Activated T-helper 1 cell treated with Interleukin-2 at 50 U/mL for 16 hours (primary cell): ENCODE data around the gene FBXW9.
"Not testable (repeated sequence)": the region's sequence is repeated elsewhere in the genome, so short reads cannot be mapped to it uniquely, and the experiment has no call there.

Source experiments
- DNase-seq: peaks from one replicate; pipeline ENCODE4 v3.0.0-alpha.2; 2020; ENCODE audit warnings: low read depth

Gene FBXW9

GRCh38 chr19:12696366-12697335 is at the start of gene FBXW9:
Gene FBXW9 (minus strand): TSS chr19:12696631. CDS start chr19:12696581, 50 bp downstream.
- peak; percentile 95 for DNase-seq

DNA sequence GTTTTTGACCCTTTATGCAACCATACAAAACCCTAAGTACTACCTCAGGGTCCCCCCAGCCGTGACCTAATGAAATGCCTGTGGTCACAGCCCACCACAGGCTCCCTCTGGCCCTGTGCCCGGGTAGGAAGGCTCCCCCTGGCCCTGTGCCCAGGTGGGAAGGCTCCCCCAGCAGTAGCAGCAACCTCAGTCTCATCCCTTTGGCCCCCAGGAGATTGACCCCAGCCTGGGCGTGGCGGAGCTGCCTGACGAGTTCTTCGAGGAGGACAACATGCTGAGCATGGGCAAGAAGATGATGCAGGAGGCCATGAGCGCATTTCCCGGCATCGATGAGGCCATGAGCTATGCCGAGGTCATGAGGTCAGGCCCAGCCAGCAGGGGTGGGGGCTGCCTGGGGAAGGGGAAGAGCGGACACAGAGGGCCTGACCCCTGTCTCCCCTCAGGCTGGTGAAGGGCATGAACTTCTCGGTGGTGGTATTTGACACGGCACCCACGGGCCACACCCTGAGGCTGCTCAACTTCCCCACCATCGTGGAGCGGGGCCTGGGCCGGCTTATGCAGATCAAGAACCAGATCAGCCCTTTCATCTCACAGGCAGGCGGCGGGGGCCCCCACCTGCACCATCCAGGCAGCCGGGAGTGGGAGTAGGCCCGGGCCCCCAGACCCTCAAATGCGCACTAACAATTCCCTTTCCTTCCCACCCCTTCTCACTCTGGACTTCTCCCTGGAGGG is 48.9 kb upstream of the FBXW9 start:
- DNase-seq, result no peak

- DNase-seq, result no peak
These were observed 41.5 kb upstream of the FBXW9 start for GRCh38 chr19:12737835-12738351.

GRCh38 chr19:12736995-12737834 is 40.8 kb upstream of the FBXW9 start, which contains the start of gene GET3:
Gene GET3 (plus strand): TSS chr19:12737497. CDS start chr19:12737506, 9 bp downstream.
- peak; percentile 60 for DNase-seq

DNA sequence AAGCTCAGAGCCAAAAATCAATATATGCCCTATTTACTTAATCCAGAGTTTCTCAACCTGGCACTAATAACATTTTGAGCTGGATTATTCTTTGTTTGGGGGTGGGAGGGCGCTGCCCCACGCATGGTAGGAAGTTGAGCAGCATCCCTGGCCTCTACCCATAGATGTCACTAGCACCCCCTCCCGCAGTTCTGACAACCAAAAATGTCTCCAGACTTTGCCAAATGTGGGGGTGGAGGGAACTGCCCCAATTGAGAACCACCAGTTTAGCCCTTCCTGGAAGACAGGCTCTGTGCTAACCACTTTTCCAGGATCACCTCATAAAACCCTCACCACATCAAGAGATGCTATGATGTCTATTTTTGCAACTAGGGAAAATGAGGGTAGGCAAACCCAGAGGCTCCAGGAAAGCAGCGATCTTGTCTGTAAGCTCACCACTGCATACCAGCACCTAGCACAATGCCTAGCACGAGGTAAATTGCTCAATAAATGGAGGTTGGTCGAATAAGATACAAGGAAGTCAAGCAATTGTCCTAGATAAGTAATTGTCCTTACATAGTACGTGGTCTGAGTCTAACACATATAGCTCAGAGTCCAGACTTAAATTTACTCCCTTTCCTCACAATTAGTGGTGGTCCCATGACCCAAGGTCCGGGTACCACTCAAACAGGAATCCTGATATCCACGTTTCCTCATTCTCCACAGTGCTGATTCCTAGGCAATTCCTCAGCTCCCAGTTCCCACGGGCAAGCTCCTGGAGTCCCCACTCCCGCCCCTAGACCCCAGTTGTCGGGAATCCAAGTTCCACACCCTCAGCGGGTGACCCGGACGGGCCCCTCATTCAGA is 37.2 kb upstream of the FBXW9 start:
- DNase-seq, result no peak

- DNase-seq, result no peak
These were observed 34.9 kb upstream of the FBXW9 start for GRCh38 chr19:12731337-12731736.

- no peak for DNase-seq
These were observed 33.6 kb upstream of the FBXW9 start for GRCh38 chr19:12730064-12730463.

DNA sequence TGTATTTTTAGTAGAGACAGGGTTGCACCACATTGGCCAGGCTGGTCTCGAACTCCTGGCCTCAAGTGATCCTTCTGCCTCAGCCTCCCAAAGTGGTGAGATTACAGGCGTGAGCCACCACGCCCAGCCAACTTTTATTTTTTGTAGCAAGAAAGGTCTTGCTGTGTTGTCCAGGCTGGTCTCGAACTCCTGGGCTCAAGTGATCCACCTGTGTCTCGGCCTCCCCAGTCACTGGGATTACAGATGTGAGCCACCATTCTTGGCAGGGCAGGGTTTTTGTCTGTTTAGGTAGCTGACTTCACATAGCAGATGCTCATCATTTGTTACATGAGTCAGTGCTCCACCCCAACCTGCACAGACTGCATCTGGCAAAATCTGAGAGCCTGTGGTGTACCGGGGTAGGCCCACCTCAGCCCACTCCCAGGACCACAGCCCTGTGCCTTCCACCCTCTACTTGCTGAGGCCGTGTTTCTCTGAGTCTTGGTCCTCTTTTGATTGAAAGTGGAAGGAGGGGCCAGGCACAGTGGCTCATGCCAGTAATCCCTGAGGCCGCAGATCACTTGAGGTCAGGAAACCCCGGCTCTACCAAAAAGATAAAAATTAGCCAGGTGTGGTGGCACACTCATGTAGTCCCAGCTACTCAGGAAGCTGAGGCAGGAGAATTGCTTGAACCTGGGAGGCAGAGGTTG is 31.5 kb upstream of the FBXW9 start:
- DNase-seq, result no peak

DNA sequence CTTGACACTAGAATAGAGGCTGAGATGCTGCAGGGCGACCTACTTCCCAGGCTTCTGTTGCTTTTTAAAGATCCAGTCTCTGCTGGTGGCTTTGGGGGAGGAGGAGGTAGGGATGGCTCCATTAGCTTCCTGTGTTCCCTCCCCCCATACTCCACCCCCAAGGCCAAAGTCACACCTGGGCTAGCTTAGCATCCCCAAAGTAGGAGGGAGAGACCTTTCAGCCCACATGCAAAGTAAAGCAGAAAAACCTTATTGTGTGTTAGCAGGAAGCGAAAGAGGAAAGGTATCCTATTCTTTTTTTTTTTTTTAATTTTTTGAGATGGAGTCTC is 30.5 kb upstream of the FBXW9 start:
- no peak for DNase-seq

- not testable (repeated sequence) for DNase-seq
These were observed 29.2 kb upstream of the FBXW9 start for GRCh38 chr19:12725612-12726011.

- DNase-seq, result peak; percentile 32
These were observed 27.4 kb upstream of the FBXW9 start, which contains the start of gene TNPO2 for GRCh38 chr19:12723641-12724426. Gene TNPO2 (minus strand): TSS chr19:12723932. CDS start chr19:12720977, 2,955 bp downstream.

DNA sequence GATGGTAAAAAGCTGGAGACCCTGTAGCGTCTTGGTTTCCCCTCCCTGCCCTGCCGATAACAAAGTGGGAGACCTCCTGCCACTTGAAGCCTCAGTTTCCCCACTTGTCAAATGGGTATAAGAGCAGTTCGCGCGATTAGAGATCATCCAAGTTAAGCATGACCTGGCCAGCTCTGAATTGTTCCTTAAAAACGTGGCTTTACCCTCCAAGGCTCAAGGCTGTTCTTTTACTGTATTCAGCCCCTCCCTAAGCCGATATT is 26.9 kb upstream of the FBXW9 start:
- DNase-seq, result no peak

DNA sequence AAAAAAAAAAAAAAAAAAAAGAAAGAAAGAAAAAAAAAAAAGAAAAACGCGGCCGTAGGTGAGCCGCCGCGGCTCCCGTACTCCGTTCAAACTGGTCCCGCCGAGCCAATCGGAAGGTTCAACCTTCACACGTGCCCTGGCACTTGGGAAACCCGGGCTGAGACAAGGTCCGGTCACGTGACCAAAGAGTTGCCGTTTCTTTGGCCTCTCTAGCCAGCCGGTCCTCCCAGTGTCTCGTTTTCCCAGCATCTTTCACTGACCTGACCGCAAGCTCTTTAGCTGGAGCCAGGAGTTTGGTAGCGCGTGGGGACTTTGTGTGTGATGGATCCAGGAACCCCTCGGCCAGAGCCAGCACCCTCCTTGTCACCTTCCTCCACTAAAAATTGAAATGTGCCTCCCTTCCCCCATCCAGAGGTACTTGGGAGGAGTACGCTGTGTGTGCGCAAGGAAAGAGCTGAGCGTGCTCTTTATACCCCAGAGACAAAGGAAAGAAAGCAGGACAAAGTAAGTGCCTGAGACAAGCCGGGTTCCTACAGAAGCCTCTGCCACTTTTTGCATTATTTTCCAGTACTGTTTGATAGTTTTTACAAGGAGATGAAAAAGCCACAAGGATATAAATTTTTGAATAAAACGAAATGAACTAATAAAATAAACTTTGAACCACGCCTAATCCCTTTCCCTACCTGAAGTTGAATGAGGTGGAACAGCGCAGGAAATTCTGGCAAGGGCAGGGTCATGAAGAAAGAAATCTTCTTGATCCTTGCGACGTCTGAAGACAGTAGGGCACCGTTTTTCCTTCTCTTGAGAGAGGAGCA is 26.3 kb upstream of the FBXW9 start:
- peak; percentile 85 for DNase-seq

DNA sequence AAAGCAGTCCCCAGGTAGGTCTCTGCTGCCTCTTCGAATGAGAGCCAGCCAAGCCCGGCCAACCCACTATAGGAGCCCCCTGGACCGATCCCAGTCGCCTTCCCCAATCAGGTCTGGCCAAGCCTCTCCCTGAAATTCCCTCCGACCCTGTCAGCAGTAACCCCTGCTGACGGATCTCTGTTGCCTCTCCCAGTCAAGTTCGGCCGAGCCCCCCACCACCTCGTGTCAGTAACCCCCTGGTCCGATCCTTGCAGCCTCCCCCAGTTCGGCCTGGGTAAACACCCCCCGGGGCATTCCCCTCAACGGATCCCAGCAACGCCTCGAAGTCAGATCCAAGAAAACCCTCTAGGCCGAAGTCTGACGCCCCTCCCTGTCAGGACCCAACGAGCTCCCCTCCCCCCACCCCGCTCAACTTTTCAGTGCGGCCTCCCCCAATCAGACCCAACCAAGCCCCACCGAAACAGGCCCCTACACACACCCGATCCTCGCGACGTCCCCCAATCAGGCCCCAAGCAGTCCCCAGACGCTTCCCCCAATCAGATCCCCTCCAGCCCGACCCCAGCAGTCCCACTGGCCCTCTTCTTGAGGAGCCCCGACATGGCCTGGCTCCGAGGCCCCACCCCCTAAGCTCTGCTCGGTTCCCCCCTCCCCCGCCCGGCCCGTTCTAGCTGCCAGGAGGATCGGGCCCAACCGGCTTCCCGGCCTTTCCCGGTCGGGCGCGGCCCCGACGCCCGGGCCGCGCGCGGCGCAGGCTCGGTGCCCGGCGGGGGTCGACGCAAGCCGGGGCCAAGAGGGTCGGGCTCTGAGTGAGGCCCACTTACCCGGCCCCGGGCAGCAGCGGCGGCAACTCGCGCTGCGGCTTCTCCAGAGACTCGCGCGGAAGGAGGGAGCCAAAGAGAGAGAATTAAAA is 25.5 kb upstream of the FBXW9 start:
- peak; percentile 21 for DNase-seq

DNA sequence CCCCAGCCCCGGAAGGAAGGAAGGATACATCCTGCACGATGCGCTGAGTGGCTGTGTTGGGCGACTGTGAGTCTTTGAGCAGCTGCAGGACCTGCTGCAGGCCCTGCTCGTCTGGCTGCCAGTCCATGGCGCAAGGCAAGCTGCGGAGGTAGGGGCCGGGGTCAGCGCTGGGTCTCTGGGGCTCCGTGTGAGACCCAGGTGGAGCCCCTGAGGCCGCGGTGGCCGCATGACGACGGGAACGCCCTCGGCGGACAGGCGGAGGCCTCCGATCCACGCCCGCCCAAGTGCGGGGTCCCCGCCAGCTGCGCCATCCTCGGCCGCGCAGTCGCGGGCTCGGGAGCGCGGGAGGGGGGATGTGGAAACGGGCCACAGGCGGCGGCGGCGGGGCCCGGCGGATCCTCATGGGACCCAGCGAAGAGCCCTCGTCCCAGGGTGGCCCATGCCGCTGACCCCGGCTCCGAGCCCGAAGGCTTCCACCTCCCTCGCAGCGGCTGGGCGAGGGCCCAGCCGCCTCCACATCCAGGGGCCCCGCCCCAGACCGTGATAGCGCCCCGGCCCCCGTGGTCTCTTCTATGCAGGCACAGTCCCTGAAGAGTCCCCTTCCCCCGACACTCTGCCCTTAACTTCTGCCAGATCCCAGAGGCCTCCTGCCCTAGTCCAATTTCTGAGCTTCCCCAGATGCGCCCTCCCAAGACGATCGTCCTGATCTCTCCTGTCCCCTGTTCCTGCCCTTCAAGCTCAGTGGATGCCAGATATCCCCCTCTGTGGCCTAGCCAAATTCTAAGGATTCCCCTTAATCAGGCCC is 24.6 kb upstream of the FBXW9 start:
- DNase-seq, result no peak

GRCh38 chr19:12720296-12720695 is 23.9 kb upstream of the FBXW9 start:
- no peak for DNase-seq

DNA sequence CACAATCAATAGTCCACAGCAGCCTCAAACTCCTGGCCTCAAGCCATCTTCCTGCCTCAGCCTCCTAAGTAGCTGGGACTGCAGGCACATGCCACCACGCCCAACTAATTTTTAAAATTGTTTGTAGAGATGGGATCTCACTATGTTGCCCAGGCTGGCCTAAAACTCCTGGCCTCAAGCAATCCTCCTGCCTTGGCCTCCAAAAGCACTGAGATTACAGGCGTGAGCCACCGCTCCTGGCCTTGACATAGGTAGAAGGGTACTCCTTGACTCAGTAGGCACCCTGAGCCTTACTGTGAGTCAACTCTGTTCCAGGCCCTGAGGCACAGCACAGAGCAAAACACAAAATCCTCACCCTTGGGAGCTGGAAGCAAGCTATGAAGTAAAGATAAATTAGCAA is 19.5 kb upstream of the FBXW9 start:
- no peak for DNase-seq
